GM21423 (cell line): ENCODE measurements around the gene HPD.

Experiments
- ATAC-seq: cut with Tn5 transposase; IDR thresholded peaks from one replicate; pipeline ENCODE4 v1.9.1; 2021; ENCODE audit warnings: mild to moderate bottlenecking, moderate library complexity; ENCODE audit not compliant: unreplicated experiment

Gene HPD

GRCh38 chr12:121829250-121829918, 29.3 kb downstream of the HPD start:
- no peak for ATAC-seq

GRCh38 chr12:121828826-121829225, 29.8 kb downstream of the HPD start:
- ATAC-seq: no peak

- ATAC-seq: no peak
Observed at GRCh38 chr12:121828306-121828705, 30.4 kb downstream of the HPD start.

- no peak for ATAC-seq
Observed at GRCh38 chr12:121827351-121828099, 31.1 kb downstream of the HPD start.

GRCh38 chr12:121826318-121827150, 32.1 kb downstream of the HPD start:
- no peak for ATAC-seq

- ATAC-seq: no peak
Observed at GRCh38 chr12:121825041-121825523, 33.6 kb downstream of the HPD start.

- no peak for ATAC-seq
Observed at GRCh38 chr12:121823727-121824115, 34.9 kb downstream of the HPD start.

GRCh38 chr12:121823101-121823726, 35.4 kb downstream of the HPD start:
- no peak for ATAC-seq

- ATAC-seq: no peak
Observed at GRCh38 chr12:121822393-121823100, 36.1 kb downstream of the HPD start.

- no peak for ATAC-seq
Observed at GRCh38 chr12:121820056-121820455, 38.6 kb downstream of the HPD start.

- no peak for ATAC-seq
Observed at GRCh38 chr12:121819212-121819949, 39.3 kb downstream of the HPD start.

- ATAC-seq: no peak
Observed at GRCh38 chr12:121817648-121818043, 41.0 kb downstream of the HPD start.

- ATAC-seq: no peak
Observed at GRCh38 chr12:121816925-121817647, 41.6 kb downstream of the HPD start.

- ATAC-seq: no peak
Observed at GRCh38 chr12:121815263-121815662, 43.4 kb downstream of the HPD start.

- no peak for ATAC-seq
Observed at GRCh38 chr12:121814429-121815119, 44.1 kb downstream of the HPD start.

- ATAC-seq: no peak
Observed at GRCh38 chr12:121813951-121814350, 44.7 kb downstream of the HPD start.

- ATAC-seq: no peak
Observed at GRCh38 chr12:121812921-121813896, 45.5 kb downstream of the HPD start.
